ENCODE results near the gene FOXA2. TPM values are rescaled to one million over a fixed set of nuclear protein-coding genes. Genes with fewer than 3 reads are reported as not detected.

FOXA2 gene
- total and polyA plus RNA-seq, 2 of the 13 experiments (the other 11 are each of a cell fraction or from before 2014, with no cell fraction given): 8.8 to 12.2 TPM

GRCh38 chr20:22585786-22586493, 1.6 kb upstream of the FOXA2 start (continued):
- TF ChIP-seq HOMEZ (CRISPR knock-in tag; IDR thresholded peaks at IDR 0.05; ENCODE audit: low read depth) (no peak), ZNF34 (CRISPR knock-in tag; IDR thresholded peaks at IDR 0.05; ENCODE audit: borderline replicate concordance) (no peak), GATA4 (IDR thresholded peaks at IDR 0.05; ENCODE audit: borderline replicate concordance, low read depth) (no peak), RBM39 (IDR thresholded peaks at IDR 0.05; ENCODE audit: low read depth, low read length, poor library complexity, severe bottlenecking) (peak; percentile 7), CSRNP1 (CRISPR knock-in tag; IDR thresholded peaks at IDR 0.05) (peak; percentile 16; the same call in 1 of the 2 replicates), ZBTB3 (CRISPR knock-in tag; IDR thresholded peaks at IDR 0.05; ENCODE audit: borderline replicate concordance, low read depth) (no peak), ZNF576 (CRISPR knock-in tag; IDR thresholded peaks at IDR 0.05) (no peak), FOXM1 (CRISPR knock-in tag; IDR thresholded peaks at IDR 0.05) (peak; percentile 21; the same call in 1 of the 2 replicates), HOXA3 (CRISPR knock-in tag; IDR thresholded peaks at IDR 0.05) (no peak), FOSL1 (CRISPR knock-in tag; IDR thresholded peaks at IDR 0.05; ENCODE audit: borderline replicate concordance) (no peak), PHF8 (CRISPR knock-in tag; IDR thresholded peaks at IDR 0.05) (no peak), GATAD2A (CRISPR knock-in tag; IDR thresholded peaks at IDR 0.05) (no peak), ZMYM4 (CRISPR knock-in tag; IDR thresholded peaks at IDR 0.05) (no peak)
- TF ChIP-seq, protein P1, sequence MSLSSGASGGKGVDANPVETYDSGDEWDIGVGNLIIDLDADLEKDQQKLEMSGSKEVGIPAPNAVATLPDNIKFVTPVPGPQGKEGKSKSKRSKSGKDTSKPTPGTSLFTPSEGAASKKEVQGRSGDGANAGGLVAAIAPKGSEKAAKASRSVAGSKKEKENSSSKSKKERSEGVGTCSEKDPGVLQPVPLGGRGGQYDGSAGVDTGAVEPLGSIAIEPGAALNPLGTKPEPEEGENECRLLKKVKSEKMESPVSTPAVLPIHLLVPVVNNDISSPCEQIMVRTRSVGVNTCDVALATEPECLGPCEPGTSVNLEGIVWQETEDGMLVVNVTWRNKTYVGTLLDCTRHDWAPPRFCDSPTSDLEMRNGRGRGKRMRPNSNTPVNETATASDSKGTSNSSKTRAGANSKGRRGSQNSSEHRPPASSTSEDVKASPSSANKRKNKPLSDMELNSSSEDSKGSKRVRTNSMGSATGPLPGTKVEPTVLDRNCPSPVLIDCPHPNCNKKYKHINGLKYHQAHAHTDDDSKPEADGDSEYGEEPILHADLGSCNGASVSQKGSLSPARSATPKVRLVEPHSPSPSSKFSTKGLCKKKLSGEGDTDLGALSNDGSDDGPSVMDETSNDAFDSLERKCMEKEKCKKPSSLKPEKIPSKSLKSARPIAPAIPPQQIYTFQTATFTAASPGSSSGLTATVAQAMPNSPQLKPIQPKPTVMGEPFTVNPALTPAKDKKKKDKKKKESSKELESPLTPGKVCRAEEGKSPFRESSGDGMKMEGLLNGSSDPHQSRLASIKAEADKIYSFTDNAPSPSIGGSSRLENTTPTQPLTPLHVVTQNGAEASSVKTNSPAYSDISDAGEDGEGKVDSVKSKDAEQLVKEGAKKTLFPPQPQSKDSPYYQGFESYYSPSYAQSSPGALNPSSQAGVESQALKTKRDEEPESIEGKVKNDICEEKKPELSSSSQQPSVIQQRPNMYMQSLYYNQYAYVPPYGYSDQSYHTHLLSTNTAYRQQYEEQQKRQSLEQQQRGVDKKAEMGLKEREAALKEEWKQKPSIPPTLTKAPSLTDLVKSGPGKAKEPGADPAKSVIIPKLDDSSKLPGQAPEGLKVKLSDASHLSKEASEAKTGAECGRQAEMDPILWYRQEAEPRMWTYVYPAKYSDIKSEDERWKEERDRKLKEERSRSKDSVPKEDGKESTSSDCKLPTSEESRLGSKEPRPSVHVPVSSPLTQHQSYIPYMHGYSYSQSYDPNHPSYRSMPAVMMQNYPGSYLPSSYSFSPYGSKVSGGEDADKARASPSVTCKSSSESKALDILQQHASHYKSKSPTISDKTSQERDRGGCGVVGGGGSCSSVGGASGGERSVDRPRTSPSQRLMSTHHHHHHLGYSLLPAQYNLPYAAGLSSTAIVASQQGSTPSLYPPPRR (CRISPR knock-in tag; IDR thresholded peaks at IDR 0.05; ENCODE audit: borderline replicate concordance): no peak; the same call in 1 of the 2 replicates
- TF ChIP-seq, protein P2, sequence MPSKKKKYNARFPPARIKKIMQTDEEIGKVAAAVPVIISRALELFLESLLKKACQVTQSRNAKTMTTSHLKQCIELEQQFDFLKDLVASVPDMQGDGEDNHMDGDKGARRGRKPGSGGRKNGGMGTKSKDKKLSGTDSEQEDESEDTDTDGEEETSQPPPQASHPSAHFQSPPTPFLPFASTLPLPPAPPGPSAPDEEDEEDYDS (CRISPR knock-in tag; IDR thresholded peaks at IDR 0.05): no peak
- TF ChIP-seq, protein P3, sequence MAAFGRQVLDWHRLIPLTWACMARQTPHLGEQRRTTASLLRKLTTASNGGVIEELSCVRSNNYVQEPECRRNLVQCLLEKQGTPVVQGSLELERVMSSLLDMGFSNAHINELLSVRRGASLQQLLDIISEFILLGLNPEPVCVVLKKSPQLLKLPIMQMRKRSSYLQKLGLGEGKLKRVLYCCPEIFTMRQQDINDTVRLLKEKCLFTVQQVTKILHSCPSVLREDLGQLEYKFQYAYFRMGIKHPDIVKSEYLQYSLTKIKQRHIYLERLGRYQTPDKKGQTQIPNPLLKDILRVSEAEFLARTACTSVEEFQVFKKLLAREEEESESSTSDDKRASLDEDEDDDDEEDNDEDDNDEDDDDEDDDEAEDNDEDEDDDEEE (CRISPR knock-in tag; IDR thresholded peaks at IDR 0.05): no peak
- TF ChIP-seq, protein P4, sequence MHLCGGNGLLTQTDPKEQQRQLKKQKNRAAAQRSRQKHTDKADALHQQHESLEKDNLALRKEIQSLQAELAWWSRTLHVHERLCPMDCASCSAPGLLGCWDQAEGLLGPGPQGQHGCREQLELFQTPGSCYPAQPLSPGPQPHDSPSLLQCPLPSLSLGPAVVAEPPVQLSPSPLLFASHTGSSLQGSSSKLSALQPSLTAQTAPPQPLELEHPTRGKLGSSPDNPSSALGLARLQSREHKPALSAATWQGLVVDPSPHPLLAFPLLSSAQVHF (CRISPR knock-in tag; IDR thresholded peaks at IDR 0.05): no peak
